H1 (cell line): ENCODE measurements around the gene TLE1. TPM values are rescaled to one million over a fixed set of nuclear protein-coding genes. Genes with fewer than 3 reads are reported as not detected.

Experiments used
- HDAC2 ChIP-seq, 2 experiments: fragments of 300-600 bp in 1 of 2; sonication (generic) in 1 of 2; IDR thresholded peaks; 2 replicates each; pipeline ENCODE4 v1.6.1; 2011 to 2012; ENCODE audit warnings: low read depth in 2 of 2, low read length in 2 of 2, mild to moderate bottlenecking in 2 of 2, moderate library complexity in 2 of 2, borderline replicate concordance in 1 of 2, inconsistent platforms in 1 of 2
- RNF2 ChIP-seq: fragments of 200-900, 300-1000 bp; sonication (generic); IDR thresholded peaks from 2 replicates; pipeline ENCODE4 v1.7.1; 2016; ENCODE audit warnings: borderline replicate concordance, low read depth, mild to moderate bottlenecking, antibody characterized with exemption, low read length; ENCODE audit not compliant: poor library complexity, severe bottlenecking; ENCODE audit errors: missing control alignments
- TAF1 ChIP-seq: IDR thresholded peaks from 2 replicates; pipeline ENCODE4 v1.6.1; 2011; ENCODE audit warnings: mild to moderate bottlenecking, low read depth, low read length
- polyA plus RNA-seq, 7 experiments: library from polyadenylated mRNA; depleted of rRNA in 3 of 7; stranded (reverse) in 5 of 7; unstranded in 2 of 7; fragments of >200 nt in 5 of 7; fragments of 200-250 nt in 2 of 7; gene quantifications; 1 replicate in 5 of 7; 2 replicates in 1 of 7; 4 replicates in 1 of 7; pipeline versions ENCODE4 v1.2.1 to v1.2.3, GENCODE V29; 2011 to 2013; ENCODE audit warnings: missing spikeins in 2 of 7, mixed read lengths in 2 of 7
- total RNA-seq: library from RNA; stranded (reverse); fragmentation: NEBNext Ultra II Directional; extraction: Animal tissue kit (Norgen Biotek cat#: 25700); gene quantifications from 2 replicates; pipeline ENCODE4 v1.2.1, GENCODE V29; 2021

TLE1 gene
- total and polyA plus RNA-seq, 2 of the 8 experiments (the other 6 are each of a cell fraction or from before 2014, with no cell fraction given): 81.8 to 91.6 TPM

DNA sequence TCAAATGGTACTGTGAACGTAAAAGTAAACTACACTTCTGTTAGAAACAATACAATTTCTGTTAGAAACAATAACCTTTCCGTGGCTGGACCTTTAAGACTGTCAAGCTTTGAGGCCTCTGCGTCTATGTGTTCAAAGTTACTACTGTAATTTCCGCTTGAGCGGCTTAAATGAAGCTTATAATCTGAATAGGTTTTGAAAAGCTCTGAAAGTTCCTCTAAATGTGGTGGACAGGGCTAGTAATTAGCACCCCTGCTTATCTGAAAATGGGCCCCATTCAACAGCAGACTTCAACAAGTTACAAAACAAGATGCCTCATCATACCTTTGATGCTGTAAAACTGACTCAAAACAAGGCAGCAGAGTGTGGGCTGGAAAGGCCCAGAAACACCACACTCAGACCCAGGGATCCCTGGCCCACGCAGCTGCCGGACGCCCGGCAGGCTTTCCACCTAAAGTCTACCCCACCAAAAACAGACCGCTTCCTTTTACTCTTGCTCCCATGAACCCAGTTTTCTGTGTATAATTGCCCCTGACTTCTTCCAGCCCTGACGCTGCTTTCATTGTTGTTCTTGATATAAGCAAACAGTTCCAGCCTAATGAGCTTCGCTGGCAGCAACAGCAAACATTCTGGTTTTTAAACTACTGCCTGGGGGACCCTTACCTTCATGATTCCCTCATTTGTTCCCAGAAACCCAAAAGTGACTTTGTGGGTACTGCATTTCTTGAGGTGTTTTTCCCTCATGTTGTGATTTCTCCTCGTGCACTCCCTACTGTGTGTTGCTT, 66.7 kb downstream of the TLE1 start (continued):
- TF ChIP-seq RNF2 (no peak), HDAC2 (IDR thresholded peaks at IDR 0.05; ENCODE audit: borderline replicate concordance in 1 of 2, low read depth in 2 of 2, low read length in 2 of 2) (no peak), TAF1 (no peak)
